GM18519 (cell line): Measurements from ENCODE around the gene CENPO.
"Not testable (repeated sequence)": the region's sequence is repeated elsewhere in the genome, so short reads cannot be mapped to it uniquely, and the experiment has no call there.

Source experiments
- ATAC-seq: cut with Tn5 transposase; IDR thresholded peaks from one replicate; pipeline ENCODE4 v1.9.1; 2021; ENCODE audit warnings: mild to moderate bottlenecking, moderate library complexity; ENCODE audit not compliant: unreplicated experiment, low FRiP score

Gene CENPO

DNA sequence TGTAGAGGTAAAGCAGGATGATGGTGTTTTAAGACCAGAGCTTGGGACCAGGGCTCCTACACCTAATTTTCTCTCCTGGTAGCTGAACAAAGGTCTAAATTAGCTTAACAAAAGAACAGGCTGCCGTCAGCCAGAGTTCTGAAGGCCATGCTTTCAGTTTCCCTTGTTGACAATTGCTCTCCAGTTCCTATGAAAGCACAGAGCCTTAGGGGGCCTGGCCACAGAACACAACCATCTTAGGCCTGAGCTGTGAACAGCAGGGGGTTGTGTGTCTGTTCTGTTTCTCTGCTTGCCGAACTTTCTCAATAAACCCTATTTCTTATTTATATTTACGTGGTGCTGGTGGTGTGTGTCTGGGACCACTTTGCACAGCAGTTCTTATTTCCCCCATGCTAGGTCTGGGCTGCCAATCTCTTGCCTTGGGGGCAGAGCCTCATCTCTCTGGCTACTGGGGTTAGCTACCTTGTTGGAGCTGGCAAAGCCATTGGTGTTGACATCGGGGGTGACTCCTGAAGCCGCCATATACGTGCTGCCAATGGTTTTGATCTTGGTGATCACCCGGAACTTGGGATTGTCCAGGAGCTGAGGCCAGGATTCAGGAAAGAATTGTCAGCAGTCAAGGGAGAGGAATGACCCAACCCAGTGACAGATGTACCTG, 29.0 kb downstream of the CENPO start:
- no peak for ATAC-seq

GRCh38 chr2:24824071-24824588, 30.9 kb downstream of the CENPO start:
- ATAC-seq = no peak

- no peak for ATAC-seq
These were observed 32.0 kb downstream of the CENPO start for GRCh38 chr2:24824966-24825882.

DNA sequence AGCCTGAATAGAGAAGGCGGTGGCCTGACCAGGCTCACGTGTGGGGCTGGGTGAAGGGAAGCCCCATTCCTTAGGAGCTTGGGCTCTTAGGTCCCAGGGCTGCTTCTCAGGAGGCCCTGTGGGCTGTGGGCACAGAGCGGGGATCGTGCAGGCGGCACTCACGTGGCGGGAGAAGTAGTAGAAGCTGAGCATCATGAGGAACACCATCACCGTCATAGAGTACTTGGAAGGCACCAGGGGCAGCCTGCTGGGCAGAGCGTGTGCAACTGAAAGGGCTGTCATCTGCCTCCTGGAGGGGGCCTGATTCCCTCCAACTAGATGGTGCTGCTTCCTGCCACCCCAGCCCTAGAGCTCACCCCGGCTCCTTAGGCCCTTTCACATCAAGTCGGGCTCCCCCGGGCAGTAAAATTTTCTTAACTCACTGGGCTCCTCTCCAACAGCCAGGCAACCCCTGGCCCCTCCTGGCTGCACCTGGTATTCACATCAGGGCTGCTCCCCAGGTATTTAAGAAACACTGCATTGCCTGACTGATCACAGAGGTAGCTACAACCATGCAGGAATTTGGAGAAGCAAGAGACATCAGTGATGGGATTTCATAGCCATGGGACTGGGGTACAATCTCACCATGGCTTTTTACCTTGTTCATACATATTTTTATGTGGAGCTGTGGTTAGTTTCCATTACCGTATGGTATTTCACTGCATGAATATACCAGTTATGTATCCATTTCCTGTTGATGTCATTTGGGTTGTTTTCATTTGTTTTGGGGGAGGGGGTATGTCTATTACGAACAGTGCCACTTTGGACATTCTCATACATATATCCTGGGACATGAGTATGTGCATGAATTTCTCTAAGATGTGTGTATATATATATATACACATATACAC, 32.9 kb downstream of the CENPO start:
- ATAC-seq = no peak

- no peak for ATAC-seq
These were observed 33.5 kb downstream of the CENPO start for GRCh38 chr2:24826773-24827145.

DNA sequence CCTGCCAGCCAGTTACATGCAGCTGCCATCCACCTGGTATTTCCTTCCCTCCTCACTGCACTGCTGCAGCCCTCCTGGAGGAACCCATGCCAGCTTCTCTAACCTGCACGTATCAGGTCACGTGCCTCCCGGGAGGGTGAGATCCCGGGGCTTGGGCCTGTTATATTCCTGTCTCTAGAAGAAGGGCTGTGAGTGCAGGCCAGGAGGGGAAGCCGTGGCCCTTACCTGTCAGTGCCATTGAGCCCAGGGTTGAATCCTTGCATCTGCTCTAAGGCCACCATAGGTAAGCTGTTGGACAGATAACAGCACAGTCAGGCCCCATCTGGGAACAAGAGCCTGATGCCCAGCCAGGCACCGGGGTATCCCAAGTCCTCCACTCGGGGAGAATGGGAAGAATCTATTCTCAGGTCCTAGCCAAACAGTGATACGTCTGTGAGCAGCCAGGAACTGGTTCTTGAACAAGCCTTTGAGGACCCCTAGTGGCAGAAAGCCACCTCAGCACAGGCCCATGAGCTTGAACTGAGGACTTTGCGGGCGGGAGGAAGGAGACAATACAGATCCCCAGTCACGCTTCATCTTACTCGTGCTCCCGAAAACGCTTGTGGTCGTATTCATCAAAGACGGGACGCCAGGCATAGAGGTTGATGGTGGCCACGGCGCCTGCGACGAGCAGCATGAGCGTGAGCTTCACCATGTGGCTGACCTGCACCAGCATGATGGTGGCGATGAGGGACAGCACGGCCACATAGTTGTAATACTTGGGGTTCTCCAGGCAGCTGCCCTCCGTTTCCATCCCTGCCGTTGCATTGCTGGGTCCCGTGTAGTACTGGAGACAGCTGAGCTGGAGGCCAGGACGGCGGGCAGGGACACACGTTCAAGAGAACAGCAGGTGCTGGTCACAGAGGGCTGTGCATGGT, 34.4 kb downstream of the CENPO start:
- peak; percentile 82 for ATAC-seq

DNA sequence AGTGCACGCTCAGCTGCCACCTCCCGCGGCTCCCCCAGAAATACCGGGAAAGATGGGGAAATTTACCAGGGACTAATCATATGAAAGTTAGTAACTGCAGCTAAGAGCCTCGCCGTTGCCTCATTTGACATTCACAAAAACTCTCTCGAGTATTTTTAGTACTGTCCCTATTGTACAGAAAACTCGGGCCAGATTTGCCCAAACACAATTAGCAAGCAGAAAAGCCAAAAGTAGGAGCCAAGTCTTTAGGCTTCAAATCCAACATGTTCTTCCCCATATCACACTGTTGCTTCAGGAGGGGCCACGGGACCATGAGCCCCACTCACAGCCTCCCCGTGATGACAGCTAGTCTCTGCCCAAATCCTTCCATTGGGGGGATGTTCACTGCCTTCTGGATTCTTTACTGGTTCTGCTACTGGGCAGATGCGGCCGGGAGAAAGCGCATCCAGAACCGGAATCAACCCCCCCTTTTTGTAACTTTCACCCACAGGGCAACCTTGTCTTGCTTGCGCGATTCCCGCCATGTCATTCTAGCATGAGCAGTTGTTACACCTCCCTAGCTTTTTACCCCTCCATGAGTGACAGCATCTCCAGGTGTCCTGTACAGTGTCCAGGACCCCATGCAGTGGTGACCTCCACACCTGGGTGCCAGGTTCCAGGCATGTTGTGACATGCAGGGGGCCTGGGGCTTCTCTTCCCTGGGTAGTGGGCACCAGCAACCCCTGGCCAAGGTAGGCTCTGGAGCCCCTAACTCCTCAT, 35.2 kb downstream of the CENPO start:
- ATAC-seq = no peak

- ATAC-seq = no peak
These were observed 37.1 kb downstream of the CENPO start for GRCh38 chr2:24830351-24830750.

- no peak for ATAC-seq
These were observed 37.6 kb downstream of the CENPO start for GRCh38 chr2:24830786-24831185.

DNA sequence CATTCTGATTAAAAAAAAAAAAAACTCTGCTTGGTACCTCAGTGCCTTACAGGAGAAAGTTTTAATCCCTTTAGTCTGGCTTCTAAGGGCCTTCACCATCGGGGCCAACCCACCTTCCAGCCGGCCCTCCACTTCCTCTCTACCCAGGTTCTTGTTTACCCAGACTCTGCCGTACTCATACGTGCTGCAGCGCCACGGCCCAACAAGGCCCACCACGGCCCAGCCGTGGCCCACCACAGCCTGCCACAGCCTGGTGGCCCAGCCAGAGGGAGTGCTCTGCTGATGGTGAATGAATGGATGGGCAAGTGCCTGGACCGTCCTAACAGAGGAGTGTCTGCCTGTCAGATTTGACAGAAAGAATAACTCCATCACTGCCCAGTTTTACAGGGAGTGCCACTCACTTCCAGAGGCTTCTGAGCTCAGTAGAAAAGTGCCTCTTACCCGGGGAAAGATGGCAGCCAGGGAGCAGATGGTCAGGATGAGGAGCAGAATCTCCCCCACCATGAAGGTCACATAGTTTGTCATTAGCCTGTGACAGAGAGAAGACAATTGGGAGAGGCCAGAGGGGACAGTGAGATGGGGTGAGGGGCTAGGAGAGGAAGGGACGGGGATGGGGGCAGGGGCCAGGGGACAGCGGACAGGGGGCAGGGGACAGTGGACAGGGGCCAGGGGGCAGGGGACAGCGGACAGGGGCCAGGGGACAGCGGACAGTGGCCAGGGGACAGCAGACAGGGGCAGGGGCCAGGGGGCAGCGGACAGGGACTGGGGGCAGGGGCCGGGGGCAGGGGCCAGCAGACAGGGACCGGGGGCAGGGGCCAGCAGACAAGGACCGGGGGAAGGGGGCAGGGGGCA, 38.2 kb downstream of the CENPO start:
- no peak for ATAC-seq

GRCh38 chr2:24832073-24832461, 38.8 kb downstream of the CENPO start:
- ATAC-seq = no peak

- ATAC-seq = no peak
These were observed 39.3 kb downstream of the CENPO start for GRCh38 chr2:24832521-24832920.

- no peak for ATAC-seq
These were observed 39.9 kb downstream of the CENPO start for GRCh38 chr2:24832931-24833701.

DNA sequence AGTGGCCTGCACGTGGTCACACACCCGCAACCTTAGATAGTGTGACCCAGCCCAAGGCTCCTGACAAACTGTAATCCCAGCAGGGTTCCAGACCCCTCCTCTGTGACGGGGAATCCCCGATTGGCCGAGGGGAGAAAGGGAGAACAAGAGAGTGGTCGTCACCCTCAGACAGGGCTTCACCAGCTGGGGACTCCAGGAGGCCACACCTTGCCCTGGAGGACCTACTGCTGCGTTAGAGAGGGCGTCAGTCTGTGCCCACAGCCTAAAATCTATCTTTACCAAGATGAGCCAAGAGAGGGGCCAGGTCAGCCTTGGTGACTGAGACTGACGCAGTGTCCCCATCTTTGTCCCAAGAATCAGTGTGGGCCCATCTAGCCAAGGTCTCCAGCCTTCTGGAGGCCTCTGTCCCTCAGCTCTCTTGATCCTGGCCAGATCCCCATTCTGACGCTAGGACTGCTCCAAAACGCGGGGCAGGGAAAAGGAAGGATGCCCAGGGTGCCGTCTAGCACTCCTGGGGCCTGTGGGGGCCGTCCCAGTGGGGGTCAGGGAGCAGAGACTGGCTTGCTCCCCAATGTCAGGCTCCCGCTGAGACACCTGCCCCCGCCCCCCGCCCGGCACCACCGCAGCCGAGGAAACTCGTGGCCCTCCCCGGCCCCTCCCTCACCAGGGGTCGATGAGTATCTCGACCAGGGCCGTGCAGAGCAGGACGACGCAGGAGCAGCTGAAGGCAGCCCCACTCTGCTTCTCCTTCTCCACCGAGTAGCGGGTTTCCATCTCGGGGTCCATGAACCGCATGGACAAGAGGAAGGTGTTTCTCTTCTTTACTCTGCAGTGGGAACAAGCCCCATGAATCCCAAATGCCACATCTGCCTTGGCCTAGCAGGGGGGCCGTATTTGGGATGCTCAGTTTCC, 40.9 kb downstream of the CENPO start:
- ATAC-seq = no peak

GRCh38 chr2:24834733-24835395, 41.6 kb downstream of the CENPO start:
- no peak for ATAC-seq

DNA sequence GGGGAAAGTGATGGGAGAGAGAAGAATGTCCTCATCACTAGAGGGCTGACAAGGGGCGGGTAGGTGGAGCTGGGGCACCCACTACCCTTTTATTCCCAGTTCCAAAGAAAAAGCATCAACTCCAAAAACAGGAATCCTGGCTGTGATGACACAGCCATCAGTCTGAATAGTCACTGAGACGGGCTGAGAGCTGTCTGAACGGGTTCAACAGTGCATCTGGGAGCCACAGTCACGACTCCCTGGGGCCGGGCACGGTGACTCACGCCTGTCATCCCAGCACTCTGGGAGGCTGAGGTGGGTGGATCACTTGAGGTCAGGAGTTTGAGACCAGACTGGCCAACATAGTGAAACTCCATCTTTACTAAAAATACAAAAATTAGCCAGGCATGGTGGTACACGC, 42.2 kb downstream of the CENPO start:
- ATAC-seq = not testable (repeated sequence)
